RWPE1 (cell line): ENCODE data around the gene RAMP3.
"Not testable (repeated sequence)": the region's sequence is repeated elsewhere in the genome, so short reads cannot be mapped to it uniquely, and the experiment has no call there.

Experiments
- CTCF ChIA-PET: fragments of 350-600 bp; sonication (Branson Sonifier 250); formaldehyde crosslinking; extraction: SDS; loops from one replicate; lab custom pipeline; 2021; lab: Yijun Ruan, JAX
- POLR2A ChIA-PET: fragments of 400-600 bp; formaldehyde crosslinking; extraction: SDS; loops from one replicate; lab custom pipeline; 2020; ENCODE audit warnings: antibody characterized with exemption; ENCODE audit not compliant: low non-redundant PET; lab: Yijun Ruan, JAX
- DNase-seq: peaks from one replicate; pipeline ENCODE4 v3.0.0; 2012; ENCODE audit warnings: low spot score
- H3K27ac ChIP-seq: fragments of 450-650 bp; 2 replicates; pipeline ENCODE4 v1.5.1; 2017
- CTCF ChIP-seq: fragments of 450-650 bp; conservative IDR thresholded peaks from 2 replicates; pipeline ENCODE4 v1.5.1; 2017; ENCODE audit warnings: low read depth, mild to moderate bottlenecking

RAMP3 gene

GRCh38 chr7:45153233-45153632 is 4.4 kb upstream of the RAMP3 start:
- DNase-seq: no peak
- ChIA-PET CTCF (interaction anchor here (0.7 to 2.7 kb wide), 3 partner anchors 99 to 510 kb away, joined by 3 to 12 read pairs (median 6); no protein-coding TSS in a partner anchor), POLR2A (no interaction called here)
- no peak for TF ChIP-seq CTCF
- no peak overlapping the region for H3K27ac ChIP-seq

GRCh38 chr7:45153861-45154260 is 3.7 kb upstream of the RAMP3 start:
- CTCF ChIA-PET, DNase-seq, POLR2A ChIA-PET: not testable (repeated sequence)

GRCh38 chr7:45155357-45155900 is 2.2 kb upstream of the RAMP3 start:
- no peak for DNase-seq
- TF ChIP-seq CTCF: no peak
- POLR2A ChIA-PET: no interaction called here
- H3K27ac ChIP-seq: no peak overlapping the region
- CTCF ChIA-PET: interaction anchor here (0.6 to 4.0 kb wide), 3 partner anchors 51 to 428 kb away, joined by 3 to 24 read pairs (median 4); no protein-coding TSS in a partner anchor

More at GRCh38 chr7:45153861-45154260, 3.7 kb upstream of the RAMP3 start:
- H3K27ac ChIP-seq: not testable (repeated sequence)

- DNase-seq: no peak
- ChIA-PET POLR2A (no interaction called here), CTCF (interaction anchor here (0.7 to 4.0 kb wide), 2 partner anchors 51 to 104 kb away, joined by 4 to 24 read pairs; no protein-coding TSS in a partner anchor)
- TF ChIP-seq CTCF: no peak
- no peak overlapping the region for H3K27ac ChIP-seq
Observed at GRCh38 chr7:45155941-45156340, 1.6 kb upstream of the RAMP3 start.

- CTCF ChIA-PET: interaction anchor here (0.6 to 4.0 kb wide), 2 partner anchors 104 to 522 kb away, joined by 7 to 24 read pairs; no protein-coding TSS in a partner anchor
- POLR2A ChIA-PET: no interaction called here
- no peak for DNase-seq
- H3K27ac ChIP-seq: no peak overlapping the region
- no peak for TF ChIP-seq CTCF
Observed at GRCh38 chr7:45156516-45157272, 897 bp upstream of the RAMP3 start.

GRCh38 chr7:45157286-45157652 is 322 bp upstream of the RAMP3 start:
- DNase-seq: no peak
- no peak for TF ChIP-seq CTCF
- ChIA-PET POLR2A (no interaction called here), CTCF (interaction anchor here (4.0 kb wide), 1 partner anchor 103 kb away, joined by 24 read pairs; no protein-coding TSS in a partner anchor)
- H3K27ac ChIP-seq: no peak overlapping the region
